HFF-Myc (cell line): ENCODE results near the gene NOSTRIN.

Source experiments
- DNase-seq: peaks from one replicate; pipeline ENCODE4 v3.0.0-alpha.2; 2011; ENCODE audit warnings: low read depth; ENCODE audit errors: extremely low read depth
- H3K4me3 ChIP-seq: replicated peaks from 2 replicates; pipeline ENCODE4 v1.5.1; 2011; ENCODE audit warnings: low read depth, mild to moderate bottlenecking, control low read depth, low read length
- CTCF ChIP-seq: IDR thresholded peaks from 2 replicates; pipeline ENCODE4 v1.5.1; 2012; ENCODE audit warnings: mild to moderate bottlenecking, low read depth, low read length, control low read depth; ENCODE audit errors: missing control alignments

The NOSTRIN gene

GRCh38 chr2:168797286-168797655 is 5.2 kb upstream of the NOSTRIN start:
- DNase-seq, result no peak
- TF ChIP-seq CTCF, result no peak
- H3K4me3 ChIP-seq, result no peak overlapping the region

DNA sequence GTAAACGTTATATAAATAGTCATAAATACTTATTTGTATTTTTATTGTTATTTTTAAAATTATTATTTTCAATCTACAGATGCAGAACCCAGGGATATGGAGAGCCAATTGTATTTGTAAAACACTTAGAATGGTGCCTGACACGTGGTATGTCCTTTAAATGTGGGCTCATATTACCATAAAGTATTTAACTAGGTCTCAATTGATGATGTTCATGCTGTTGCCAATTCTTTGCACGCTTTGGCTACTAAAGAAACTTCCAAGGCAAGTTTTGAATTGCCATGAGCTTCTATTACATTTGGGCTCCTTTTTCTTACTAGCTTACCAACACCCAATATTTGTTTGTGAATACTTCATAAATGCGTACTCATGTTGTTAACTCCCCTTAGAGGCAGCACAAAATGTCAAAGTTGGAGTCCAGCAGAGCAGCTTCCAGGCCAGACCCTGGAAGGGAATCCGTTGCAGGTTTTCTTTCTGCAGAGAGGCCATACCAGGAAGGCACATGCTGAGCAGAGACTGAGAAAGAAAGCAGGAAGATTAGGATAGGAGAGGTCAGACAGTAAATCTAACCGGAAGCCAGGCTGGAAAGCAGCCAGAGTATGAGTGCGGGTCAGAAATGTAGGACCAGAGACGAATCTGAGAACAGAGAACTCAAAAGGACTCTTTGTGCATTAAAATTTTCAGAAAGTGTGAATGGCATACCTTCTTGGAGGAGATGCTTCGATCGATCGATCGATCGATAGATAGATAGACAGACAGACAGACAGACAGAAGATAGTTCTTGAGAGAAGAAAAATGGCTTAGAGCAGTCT is 4.2 kb upstream of the NOSTRIN start:
- no peak overlapping the region for H3K4me3 ChIP-seq
- DNase-seq, result no peak

DNA sequence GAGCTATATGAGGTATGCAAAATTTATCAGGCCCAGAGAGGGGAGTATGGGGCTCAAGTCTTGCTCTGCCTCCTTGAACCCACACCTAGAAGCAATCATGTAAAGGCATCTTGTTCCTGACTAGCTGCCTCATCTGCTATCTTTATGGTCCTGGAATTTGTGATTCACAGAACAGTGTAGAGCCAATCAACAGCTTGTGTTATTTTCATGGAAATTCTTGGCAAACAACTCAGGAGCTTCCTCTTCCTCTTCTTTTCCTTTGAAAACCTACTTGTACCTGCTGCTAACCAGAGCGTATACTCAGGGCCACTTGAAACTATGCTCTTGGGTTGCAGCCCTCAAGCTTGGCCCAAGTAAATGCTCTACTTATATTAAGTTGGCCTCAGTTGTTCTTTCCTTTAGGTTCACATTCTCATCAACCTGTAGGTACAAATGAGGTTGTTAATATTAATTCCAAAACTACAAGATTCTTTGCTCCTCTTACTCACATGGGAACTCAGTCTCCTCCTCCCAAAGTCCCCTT is 3.5 kb upstream of the NOSTRIN start:
- no peak for DNase-seq
- no peak overlapping the region for H3K4me3 ChIP-seq
- no peak for TF ChIP-seq CTCF

More for the DNA sequence above, 4.2 kb upstream of the NOSTRIN start:
- no peak for TF ChIP-seq CTCF

DNA sequence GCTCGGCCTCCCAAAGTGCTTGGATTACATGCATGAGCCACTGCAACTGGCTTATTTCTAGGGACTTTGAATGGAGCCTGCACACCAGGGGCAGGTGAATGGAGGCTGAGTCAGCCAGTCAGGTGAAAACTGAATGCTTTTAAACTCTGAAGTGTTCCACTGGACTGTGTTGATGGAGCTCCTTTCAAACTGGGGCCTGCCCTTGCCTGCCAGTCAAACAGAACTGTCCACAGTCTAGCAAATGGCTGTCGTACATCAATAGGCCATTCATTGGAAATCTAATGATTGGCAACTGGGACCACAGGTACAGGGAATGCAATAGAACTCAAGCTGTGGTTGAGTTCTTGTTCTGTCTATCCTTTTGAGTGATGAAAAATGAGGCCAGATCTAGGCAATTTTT is 966 bp upstream of the NOSTRIN start:
- TF ChIP-seq CTCF, result no peak
- DNase-seq, result no peak
- no peak overlapping the region for H3K4me3 ChIP-seq

DNA sequence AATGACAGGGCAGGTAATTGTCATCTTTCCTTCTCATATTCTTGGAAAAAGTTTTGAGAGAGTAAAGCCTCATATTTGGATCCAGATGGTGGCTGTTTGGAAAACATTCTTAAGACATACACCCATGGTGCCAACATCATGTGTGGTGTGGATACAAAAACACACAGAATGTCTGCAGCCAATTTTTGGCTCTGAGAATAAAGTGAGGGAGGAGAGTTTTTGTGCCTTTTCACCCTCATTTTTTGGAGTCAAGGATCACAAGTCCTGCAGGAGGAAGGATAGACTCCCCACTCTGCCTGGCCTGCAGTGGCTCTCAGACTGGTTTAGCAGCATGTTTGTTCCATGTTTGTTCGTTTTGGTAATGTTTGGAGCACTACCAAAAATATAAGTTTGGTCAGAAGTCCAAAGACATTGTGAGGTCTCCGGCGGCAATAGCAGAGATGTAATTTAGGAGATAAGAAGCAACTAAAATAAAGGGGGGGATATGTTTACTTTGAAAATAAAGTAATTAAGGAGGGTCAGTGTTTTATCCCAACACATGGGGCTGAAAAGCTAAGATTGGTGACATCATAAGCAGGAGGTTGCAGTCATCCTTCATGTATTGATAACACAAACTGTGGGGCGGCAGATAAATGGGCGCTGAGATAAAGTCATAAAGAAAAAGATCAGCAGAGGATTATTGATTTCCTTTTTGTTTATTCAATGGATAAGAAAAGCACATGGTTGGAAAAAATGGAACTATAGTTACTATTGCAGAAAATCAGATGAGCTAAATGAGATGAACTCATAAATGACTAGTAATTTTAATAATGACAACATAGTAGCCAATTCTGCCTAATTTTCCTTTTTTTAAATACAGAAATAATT is 655 bp downstream of the NOSTRIN start:
- TF ChIP-seq CTCF, result no peak
- no peak overlapping the region for H3K4me3 ChIP-seq
- DNase-seq, result no peak

GRCh38 chr2:168804214-168804613 is 1.8 kb downstream of the NOSTRIN start:
- DNase-seq, result no peak
- no peak for TF ChIP-seq CTCF
- H3K4me3 ChIP-seq, result no peak overlapping the region
